ENCODE results near the gene INTS1.

The INTS1 gene

DNA sequence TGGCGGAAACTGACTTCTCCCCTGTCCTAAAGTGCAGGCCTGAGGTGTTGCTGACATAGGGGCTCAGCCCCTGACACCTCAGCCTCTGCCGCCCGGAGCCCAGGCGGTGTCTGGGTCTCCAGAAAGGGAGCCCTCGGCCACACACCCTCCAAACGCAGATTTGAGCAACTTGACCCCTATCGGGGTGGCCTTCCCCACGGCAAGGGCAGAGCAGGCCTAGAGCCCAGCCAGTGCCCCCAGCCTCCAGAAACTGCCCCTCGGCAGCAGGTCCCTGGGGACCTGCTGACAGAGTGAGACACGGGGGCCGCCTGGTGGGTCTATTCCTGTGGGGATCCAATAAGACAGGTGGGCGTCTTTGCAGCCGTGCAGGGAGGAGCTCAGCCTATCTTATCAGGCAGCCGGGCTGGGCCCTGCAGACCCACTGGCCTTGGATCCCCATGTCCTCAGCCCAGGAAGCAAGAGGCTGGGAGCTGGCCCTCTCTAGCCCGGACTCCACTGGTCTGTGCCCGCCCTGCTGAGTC, 40.8 kb upstream of the INTS1 start:
- H3K36me3 Mint-ChIP-seq, result peaks cover 11% of the 10 kb centered on the region
- no peak overlapping the region for H3K27ac Mint-ChIP-seq
- H3K27me3 Mint-ChIP-seq, result no peaks in the 10 kb centered on the region
- no peak overlapping the region for H3K4me3 Mint-ChIP-seq
- DNase-seq, result no peak
- CTCF ChIA-PET, result no interaction called here
- H3K9me3 Mint-ChIP-seq, result no peaks in the 10 kb centered on the region
- H3K4me1 Mint-ChIP-seq, result peaks cover 2% of the 10 kb centered on the region

DNA sequence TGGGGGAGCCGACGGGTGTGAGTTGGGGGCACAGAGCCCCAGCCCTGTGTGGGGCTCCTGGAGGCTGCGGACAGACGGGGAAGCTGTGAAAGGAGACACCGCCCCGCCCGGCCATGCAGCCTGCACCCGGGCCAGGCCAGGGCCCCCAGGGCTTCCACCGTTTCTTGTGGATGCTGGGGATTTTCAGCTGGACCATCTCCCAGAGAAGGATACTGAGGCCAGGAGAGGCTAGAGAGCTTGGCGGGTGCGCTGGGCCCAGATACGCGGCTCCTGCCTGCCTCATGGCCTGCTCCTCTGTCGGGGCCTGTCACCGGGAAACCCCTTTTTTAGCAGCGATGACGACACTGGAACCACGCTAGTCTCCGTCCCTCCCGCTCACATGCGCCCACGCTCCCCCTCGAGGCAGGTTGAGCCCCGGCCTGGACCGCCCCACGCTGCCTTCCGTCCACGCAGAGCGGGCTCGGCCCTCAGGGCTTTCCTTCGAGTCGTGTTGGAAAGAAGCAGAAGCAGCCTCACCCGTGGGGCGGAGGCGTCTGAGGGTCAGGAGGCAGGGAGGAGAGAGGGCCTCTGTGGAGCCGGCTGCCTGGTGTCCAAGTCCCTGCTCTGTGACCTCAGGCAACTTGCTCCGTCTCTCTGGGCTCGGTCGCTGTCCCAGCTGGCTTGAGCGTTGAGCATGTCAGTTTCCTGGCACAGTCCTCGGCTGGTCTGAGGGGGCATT, 40.1 kb upstream of the INTS1 start:
- no peaks in the 10 kb centered on the region for H3K27me3 Mint-ChIP-seq
- no peak overlapping the region for H3K4me3 Mint-ChIP-seq
- CTCF ChIA-PET, result no interaction called here
- no peak for DNase-seq
- H3K4me1 Mint-ChIP-seq, result peaks cover 2% of the 10 kb centered on the region
- H3K27ac Mint-ChIP-seq, result no peak overlapping the region
- H3K36me3 Mint-ChIP-seq, result peaks cover 11% of the 10 kb centered on the region
- H3K9me3 Mint-ChIP-seq, result no peaks in the 10 kb centered on the region

DNA sequence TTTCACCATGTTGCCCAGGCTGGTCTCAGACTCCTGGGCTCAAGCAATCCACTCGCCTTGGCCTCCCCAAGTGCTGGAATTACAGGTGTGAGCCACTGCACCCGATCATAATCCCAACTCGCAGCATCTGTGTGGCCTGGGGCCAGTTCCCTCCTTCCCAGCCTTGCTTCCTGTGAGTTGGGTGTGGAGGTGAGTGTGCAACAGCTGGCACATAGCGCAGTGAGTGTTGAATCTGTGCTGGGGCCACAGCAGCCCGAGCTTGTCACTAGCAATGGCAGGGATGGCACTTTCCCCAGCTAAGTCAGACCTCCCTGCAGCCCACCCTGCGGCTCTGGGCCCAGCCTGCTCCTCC, 39.6 kb upstream of the INTS1 start:
- H3K27ac Mint-ChIP-seq, result no peak overlapping the region
- H3K36me3 Mint-ChIP-seq, result peaks cover 11% of the 10 kb centered on the region
- H3K27me3 Mint-ChIP-seq, result no peaks in the 10 kb centered on the region
- H3K9me3 Mint-ChIP-seq, result no peaks in the 10 kb centered on the region
- peaks cover 2% of the 10 kb centered on the region for H3K4me1 Mint-ChIP-seq
- CTCF ChIA-PET, result no interaction called here
- no peak for DNase-seq
- H3K4me3 Mint-ChIP-seq, result no peak overlapping the region

DNA sequence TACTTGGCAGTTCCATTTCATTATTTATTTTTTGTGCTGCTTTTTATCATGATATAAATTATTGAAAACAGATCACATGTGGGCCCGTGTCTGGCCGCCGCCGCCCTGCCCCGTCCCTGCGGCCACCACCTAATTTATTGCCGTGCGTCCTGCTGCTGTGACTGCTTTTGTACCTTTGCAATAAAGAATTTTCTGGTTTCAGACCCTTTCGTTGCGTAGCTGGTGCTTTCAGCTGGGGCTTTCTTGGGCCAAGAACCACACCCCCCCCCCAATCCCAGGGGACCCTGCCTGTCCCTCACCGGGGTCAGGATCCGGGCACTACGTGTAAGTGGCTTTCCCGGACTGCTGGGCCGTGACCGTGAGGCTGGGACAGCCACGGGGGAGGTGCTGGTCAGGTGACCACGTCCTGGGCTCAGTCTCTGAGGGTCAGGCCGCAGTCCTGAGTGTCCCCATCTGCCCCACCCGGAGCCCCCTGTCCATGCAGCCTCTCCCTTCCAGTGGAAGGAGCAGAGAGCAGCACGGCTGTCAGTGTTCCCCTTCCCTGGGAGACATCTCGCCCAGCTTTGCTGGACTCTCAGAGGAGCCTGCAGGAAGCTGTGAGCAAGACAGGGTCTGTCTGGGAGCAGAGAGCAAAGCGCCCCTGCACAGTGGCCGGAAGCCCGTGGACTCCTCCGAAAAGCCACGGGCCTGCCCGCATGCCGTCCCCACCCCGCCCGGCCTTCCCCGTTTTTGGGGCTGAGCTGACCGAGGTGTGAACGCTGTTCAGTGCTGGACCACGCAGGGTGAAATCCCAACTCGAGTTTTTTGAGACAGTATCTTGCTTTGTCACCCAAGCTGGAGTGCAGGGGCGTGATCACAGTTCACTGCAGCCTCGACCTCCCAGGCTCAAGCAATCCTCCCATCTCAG, 38.9 kb upstream of the INTS1 start:
- CTCF ChIA-PET, result no interaction called here
- DNase-seq, result no peak
- H3K4me1 Mint-ChIP-seq, result no peaks in the 10 kb centered on the region
- no peaks in the 10 kb centered on the region for H3K27me3 Mint-ChIP-seq
- no peak overlapping the region for H3K27ac Mint-ChIP-seq
- peaks cover 11% of the 10 kb centered on the region for H3K36me3 Mint-ChIP-seq
- H3K4me3 Mint-ChIP-seq, result no peak overlapping the region
- no peaks in the 10 kb centered on the region for H3K9me3 Mint-ChIP-seq

DNA sequence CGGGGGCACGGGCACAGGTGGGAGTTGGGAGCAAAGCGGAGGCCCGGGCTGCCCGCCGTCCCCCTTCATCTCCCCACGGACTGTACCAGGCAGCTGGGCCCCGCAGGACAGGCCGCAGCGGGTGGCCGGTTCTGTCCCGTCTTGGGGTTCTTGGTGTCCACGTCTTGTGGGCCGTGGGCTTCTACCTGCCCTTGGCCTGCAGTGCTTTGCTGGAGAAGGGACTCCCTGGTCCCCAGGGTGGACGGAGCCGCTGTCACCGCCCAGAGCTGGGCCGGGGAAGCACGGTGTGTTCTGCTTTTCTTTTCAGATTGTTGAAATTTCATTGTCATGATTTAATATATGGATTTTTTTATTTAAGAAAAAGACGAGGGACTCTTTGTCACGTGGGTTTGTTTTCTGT, 38.1 kb upstream of the INTS1 start:
- H3K27ac Mint-ChIP-seq, result no peak overlapping the region
- peaks cover 12% of the 10 kb centered on the region for H3K36me3 Mint-ChIP-seq
- no peaks in the 10 kb centered on the region for H3K27me3 Mint-ChIP-seq
- H3K9me3 Mint-ChIP-seq, result no peaks in the 10 kb centered on the region
- H3K4me1 Mint-ChIP-seq, result no peaks in the 10 kb centered on the region
- no peak overlapping the region for H3K4me3 Mint-ChIP-seq
- CTCF ChIA-PET, result no interaction called here
- no peak for DNase-seq

DNA sequence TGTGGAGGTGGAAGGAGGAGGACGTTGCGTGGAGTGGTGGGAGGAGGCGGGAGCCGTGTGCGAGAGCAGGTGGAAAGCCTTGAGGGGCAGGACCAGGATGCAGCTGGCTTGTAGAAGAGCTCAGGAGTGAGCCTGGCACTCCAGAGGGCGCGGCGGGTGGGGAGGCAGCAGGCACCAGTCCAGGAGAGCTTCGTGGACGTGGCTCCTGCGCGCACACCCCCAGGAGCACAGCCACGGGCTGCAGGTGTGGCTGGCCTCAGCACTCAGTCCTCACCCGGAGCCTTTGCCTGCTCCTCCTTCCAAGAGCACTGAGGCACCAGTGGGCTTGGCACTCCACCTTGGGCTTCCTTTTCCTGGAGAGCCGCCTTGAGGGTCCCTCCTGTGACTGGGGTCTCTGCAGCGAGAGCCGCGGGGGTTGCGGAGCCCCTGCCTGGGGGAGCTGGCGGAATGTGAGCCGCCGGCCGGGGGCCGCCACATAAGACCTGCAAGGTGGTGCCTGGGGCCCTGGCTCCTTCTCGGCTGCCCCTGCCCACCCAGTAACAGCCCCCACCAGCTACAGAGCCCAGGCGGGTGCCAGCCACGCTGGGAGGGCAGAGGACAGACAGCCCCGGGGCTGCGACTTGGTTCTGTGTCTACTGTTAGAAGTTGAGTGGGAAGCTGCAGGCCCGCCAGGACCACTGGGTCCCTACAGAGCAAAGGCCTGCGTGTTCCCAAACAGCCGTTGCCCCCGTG, 37.4 kb upstream of the INTS1 start:
- CTCF ChIA-PET, result no interaction called here
- Mint-ChIP-seq H3K4me1 (no peaks in the 10 kb centered on the region), H3K4me3 (no peak overlapping the region), H3K9me3 (no peaks in the 10 kb centered on the region), H3K27me3 (no peaks in the 10 kb centered on the region), H3K36me3 (peaks cover 12% of the 10 kb centered on the region), H3K27ac (no peak overlapping the region)
- DNase-seq, result no peak

DNA sequence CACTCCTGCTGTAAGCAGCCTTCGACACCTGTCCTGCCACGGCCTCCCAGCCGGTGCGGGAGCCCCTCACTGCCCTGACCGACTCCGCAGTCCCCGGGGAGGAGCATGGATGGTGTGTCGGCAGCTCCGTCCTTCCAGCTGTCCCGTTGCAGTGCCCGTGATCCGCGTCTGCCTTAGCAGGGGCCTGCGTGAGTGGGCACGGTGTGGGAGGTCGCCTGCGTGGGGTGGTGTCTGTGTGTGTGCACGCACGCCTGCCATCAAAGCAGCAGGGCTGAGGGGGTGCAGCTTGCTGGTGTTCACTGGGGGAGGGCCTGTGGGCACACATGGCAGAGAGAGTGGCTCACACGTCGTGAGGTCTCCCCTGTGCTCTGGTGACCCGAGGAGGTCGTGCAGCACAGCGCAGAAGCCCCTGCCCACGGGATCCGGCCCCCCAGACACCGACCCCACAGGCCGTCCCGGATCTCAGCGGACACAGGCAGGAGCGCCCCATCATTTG, 36.6 kb upstream of the INTS1 start:
- Mint-ChIP-seq H3K9me3 (no peaks in the 10 kb centered on the region), H3K27ac (no peak overlapping the region), H3K36me3 (peaks cover 12% of the 10 kb centered on the region), H3K27me3 (no peaks in the 10 kb centered on the region), H3K4me3 (no peak overlapping the region), H3K4me1 (peaks cover 2% of the 10 kb centered on the region)
- CTCF ChIA-PET, result no interaction called here
- no peak for DNase-seq

DNA sequence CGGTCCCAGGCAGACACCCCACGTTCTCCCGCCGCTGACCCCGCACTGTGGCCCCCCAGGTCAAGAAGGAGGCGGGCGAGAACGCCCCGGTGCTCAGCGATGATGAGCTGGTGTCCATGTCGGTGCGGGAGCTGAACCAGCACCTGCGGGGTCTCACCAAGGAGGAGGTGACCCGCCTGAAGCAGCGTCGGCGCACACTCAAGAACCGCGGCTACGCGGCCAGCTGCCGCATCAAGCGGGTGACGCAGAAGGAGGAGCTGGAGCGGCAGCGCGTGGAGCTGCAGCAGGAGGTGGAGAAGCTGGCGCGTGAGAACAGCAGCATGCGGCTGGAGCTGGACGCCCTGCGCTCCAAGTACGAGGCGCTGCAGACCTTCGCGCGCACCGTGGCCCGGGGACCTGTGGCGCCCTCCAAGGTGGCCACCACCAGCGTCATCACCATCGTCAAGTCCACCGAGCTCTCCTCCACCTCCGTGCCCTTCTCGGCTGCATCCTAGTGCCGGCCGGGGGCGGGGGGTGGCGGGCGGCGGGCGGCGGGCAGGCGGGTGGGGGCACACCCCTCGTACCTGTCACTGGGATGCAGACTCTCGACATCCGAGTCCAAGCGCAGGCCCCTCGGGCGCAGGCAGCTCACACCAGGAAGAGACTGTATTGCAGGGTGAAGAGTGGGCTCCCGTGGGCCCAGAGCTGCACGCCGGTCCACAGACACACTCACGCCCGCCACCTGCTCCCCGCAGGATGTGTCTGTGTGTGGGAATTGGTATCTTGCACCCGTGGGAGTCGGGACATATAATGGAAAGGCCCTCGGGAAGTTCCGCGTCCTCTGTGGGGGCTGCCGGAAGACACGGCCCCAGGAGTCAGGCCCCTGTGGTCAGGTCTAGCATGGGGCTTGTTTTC, 35.9 kb upstream of the INTS1 start:
- no peaks in the 10 kb centered on the region for H3K27me3 Mint-ChIP-seq
- peaks cover 12% of the 10 kb centered on the region for H3K36me3 Mint-ChIP-seq
- DNase-seq, result no peak
- H3K27ac Mint-ChIP-seq, result no peak overlapping the region
- H3K9me3 Mint-ChIP-seq, result no peaks in the 10 kb centered on the region
- H3K4me3 Mint-ChIP-seq, result no peak overlapping the region
- CTCF ChIA-PET, result no interaction called here
- peaks cover 2% of the 10 kb centered on the region for H3K4me1 Mint-ChIP-seq

DNA sequence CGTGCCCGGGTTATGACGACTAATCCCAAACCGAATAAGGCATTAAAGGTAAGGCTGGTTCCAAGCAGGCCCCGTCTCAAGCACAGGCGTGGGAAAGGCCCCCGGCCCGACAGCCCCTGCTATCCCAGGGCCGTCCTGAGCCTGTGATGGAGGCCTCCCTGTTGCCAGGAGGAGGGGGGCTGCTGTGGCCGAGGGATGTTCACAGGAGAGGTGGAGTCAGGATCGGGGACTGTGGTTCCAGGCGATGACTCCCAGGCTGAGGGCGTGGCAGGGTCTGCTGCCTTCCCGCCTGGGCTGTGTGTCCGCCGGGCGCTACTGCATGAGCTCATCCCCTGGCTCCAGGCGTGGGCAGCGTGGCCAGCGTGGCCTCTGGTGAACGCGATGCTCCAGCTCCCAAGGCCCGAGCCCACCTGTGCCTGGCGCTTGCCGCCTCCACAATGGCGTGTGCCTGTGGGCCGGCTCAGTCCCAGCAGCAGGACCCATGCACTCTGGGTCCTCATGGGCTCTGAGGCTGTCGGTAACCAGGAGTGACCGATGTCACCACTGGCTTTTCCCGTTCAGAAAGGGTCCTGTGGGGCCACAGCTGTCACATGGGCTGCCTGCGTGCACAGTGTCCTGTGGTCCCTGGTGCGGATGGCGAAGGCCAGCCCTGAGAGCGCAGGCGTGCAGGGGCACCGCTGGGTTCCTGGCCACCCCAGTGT, 35.1 kb upstream of the INTS1 start:
- Mint-ChIP-seq H3K27ac (no peak overlapping the region), H3K9me3 (no peaks in the 10 kb centered on the region), H3K27me3 (no peaks in the 10 kb centered on the region), H3K36me3 (peaks cover 12% of the 10 kb centered on the region), H3K4me3 (no peak overlapping the region), H3K4me1 (peaks cover 5% of the 10 kb centered on the region)
- DNase-seq, result no peak
- CTCF ChIA-PET, result no interaction called here

DNA sequence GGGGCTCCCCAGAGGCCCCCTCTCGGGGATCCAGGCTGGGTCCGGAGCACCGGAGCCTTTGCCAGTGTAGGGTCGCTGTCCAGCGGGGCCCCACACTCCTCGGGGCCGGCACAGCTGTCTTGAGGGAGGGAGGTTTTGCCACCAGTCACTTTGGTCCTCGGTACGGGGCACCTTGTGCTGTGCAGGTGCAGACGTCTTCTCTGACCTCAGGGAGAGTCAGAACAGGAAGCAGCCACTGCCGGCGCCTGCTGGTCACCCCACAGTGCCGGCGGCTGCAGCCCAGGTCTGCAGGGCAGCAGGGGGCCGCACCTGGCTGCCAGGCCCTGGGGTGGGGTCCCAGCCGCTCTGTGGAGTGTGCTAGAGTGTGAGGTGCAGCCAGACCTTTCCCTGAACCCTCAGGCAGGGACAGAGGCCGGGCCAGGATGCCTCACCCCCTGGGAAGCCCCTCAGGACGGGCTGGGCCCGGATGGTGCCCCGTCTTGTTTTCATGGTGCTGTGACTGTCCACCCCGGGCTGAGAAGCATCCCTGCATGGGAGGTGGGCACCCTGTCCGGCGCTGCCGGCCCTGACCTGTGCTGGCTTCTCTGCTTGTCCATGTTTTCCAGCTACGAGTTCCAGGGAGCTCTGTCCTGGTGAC, 34.5 kb upstream of the INTS1 start:
- peaks cover 12% of the 10 kb centered on the region for H3K36me3 Mint-ChIP-seq
- H3K27ac Mint-ChIP-seq, result no peak overlapping the region
- H3K9me3 Mint-ChIP-seq, result no peaks in the 10 kb centered on the region

DNA sequence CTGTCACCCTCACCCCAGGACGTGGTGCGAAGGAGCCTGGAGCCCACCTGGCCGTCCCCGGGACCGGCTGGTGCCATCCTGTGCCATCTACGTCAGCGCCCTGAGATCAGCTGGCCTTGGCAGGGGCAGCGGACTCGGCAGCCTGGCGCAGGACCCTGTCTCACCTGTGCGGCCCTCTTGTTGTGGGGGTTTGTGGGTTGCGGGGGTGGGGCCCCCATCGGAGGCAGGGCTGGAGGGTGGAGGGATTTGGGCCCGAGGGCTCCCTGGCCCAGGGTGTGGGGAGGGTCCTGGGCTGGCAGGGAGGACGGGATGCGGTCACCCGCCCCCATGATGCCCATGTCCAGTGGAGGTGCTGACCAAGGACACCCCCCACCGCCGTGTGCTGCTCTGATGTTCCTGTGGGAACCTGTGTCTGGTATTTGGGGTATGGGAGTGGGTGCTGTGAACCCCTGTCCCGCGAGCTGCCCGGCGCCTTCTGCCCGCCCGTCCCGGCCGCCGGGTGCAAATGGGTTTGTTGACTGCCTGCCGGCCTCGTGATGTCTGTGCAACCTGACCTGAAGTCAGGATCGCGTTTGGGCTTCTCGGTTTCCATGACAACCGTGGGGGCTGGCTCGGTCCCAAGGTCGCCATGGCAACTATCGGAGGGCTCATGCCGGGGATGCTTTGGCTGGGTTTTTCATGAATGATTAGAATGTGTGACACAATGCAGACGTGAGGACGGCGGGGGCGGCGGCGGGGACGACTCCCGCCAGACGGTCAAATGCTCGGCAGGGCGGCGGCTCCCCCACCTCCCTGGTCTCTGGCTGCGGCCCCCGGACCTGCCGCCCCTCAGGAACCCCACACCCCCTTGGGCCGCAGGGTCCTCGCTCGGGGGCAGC, 33.6 kb upstream of the INTS1 start:
- Mint-ChIP-seq H3K27ac (no peak overlapping the region), H3K36me3 (peaks cover 17% of the 10 kb centered on the region), H3K27me3 (no peaks in the 10 kb centered on the region), H3K9me3 (no peaks in the 10 kb centered on the region), H3K4me3 (no peak overlapping the region), H3K4me1 (peaks cover 16% of the 10 kb centered on the region)
- CTCF ChIA-PET, result no interaction called here
- DNase-seq, result no peak

More for the DNA sequence above, 34.5 kb upstream of the INTS1 start:
- Mint-ChIP-seq H3K4me3 (no peak overlapping the region), H3K4me1 (peaks cover 7% of the 10 kb centered on the region), H3K27me3 (no peaks in the 10 kb centered on the region)
- DNase-seq, result no peak
- CTCF ChIA-PET, result no interaction called here
